Retina (tissue), 1 donor: ENCODE results near the gene SLC6A4.

Experiments
- DNase-seq: peaks from one replicate; pipeline ENCODE4 v3.0.0-alpha.2; 2016

The SLC6A4 gene

GRCh38 chr17:30235386-30236296 lies at the start of gene SLC6A4:
Gene SLC6A4, minus strand, starts transcription at chr17:30235697. Its CDS starts 13,739 bp downstream, at chr17:30221958.
- peak; percentile 67 for DNase-seq

- DNase-seq: no peak
These were observed 43.7 kb upstream of the SLC6A4 start for GRCh38 chr17:30279156-30279555.

GRCh38 chr17:30278032-30278431 lies 42.5 kb upstream of the SLC6A4 start:
- peak; percentile 43 for DNase-seq

- DNase-seq: no peak
These were observed 40.4 kb upstream of the SLC6A4 start for GRCh38 chr17:30275911-30276310.

- DNase-seq: no peak
These were observed 39.4 kb upstream of the SLC6A4 start for GRCh38 chr17:30274887-30275286.

GRCh38 chr17:30273373-30273772 lies 37.9 kb upstream of the SLC6A4 start:
- no peak for DNase-seq

- no peak for DNase-seq
These were observed 35.6 kb upstream of the SLC6A4 start for GRCh38 chr17:30271102-30271501.

- DNase-seq: no peak
These were observed 32.1 kb upstream of the SLC6A4 start for GRCh38 chr17:30267625-30268024.

- no peak for DNase-seq
These were observed 28.2 kb upstream of the SLC6A4 start for GRCh38 chr17:30263552-30264333.

GRCh38 chr17:30256756-30257506 lies 21.4 kb upstream of the SLC6A4 start:
- DNase-seq: no peak

- DNase-seq: no peak
These were observed 18.7 kb upstream of the SLC6A4 start for GRCh38 chr17:30254150-30254549.

GRCh38 chr17:30253312-30253711 lies 17.8 kb upstream of the SLC6A4 start:
- no peak for DNase-seq

GRCh38 chr17:30251931-30252330 lies 16.4 kb upstream of the SLC6A4 start:
- DNase-seq: no peak

GRCh38 chr17:30249460-30249859 lies 14.0 kb upstream of the SLC6A4 start:
- no peak for DNase-seq

GRCh38 chr17:30248786-30249185 lies 13.3 kb upstream of the SLC6A4 start:
- no peak for DNase-seq

GRCh38 chr17:30246460-30246859 lies 11.0 kb upstream of the SLC6A4 start:
- DNase-seq: no peak

GRCh38 chr17:30244853-30245385 lies 9.4 kb upstream of the SLC6A4 start:
- no peak for DNase-seq

- no peak for DNase-seq
These were observed 8.1 kb upstream of the SLC6A4 start for GRCh38 chr17:30243568-30243967.

- no peak for DNase-seq
These were observed 7.5 kb upstream of the SLC6A4 start for GRCh38 chr17:30243002-30243401.

- no peak for DNase-seq
These were observed 5.6 kb upstream of the SLC6A4 start for GRCh38 chr17:30241051-30241450.

GRCh38 chr17:30240177-30240576 lies 4.7 kb upstream of the SLC6A4 start:
- DNase-seq: no peak

GRCh38 chr17:30239089-30239462 lies 3.6 kb upstream of the SLC6A4 start:
- DNase-seq: no peak
